Vagina (tissue), 2 donors: ENCODE data around the gene EPHA3.

Experiments used
- POLR2A ChIP-seq, 2 donors: fragments of 450-650 bp; IDR thresholded peaks; one replicate each; pipeline ENCODE4 v1.6.1; 2017; ENCODE audit warnings: antibody characterized with exemption in 2 of 2, mild to moderate bottlenecking in 2 of 2, moderate library complexity in 2 of 2
- POLR2AphosphoS5 ChIP-seq, 2 donors: sonication (generic); formaldehyde crosslinking; IDR thresholded peaks; one replicate each; pipeline ENCODE4 v1.9.0; 2017; ENCODE audit warnings: antibody characterized with exemption in 2 of 2, mild to moderate bottlenecking in 2 of 2, low read depth in 1 of 2; ENCODE audit not compliant: insufficient read depth in 1 of 2
- TF ChIP-seq, protein P1 (sequence below), 3 experiments: fragments of 450-650 bp in 2 of 3; fragments of 200-600 bp in 1 of 3; sonication (generic) in 1 of 3; IDR thresholded peaks; one replicate each; pipeline ENCODE4 v1.5.1; 2017 to 2019; ENCODE audit warnings: antibody characterized with exemption in 3 of 3, mild to moderate bottlenecking in 2 of 3, moderate library complexity in 2 of 3

DNA sequence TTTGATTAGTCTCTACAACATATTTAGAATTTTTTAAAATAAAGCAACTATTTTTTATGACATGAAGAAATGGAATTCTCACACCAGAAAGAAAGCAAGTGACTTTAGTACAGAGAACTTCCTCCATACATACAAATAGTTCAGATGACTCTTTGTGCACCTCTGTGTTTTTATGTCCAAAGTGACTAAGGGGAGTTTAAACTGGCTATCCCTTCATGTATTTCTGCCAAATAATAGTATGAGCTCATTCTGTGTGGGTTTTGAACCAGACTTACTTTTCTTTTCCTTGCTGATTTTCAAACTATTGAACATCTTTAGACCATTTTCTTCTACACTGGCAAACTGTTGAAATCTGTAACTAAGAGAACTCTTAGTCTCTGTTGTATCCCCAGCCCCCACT lies 196.3 kb downstream of the EPHA3 start:
- TF ChIP-seq, protein P1, sequence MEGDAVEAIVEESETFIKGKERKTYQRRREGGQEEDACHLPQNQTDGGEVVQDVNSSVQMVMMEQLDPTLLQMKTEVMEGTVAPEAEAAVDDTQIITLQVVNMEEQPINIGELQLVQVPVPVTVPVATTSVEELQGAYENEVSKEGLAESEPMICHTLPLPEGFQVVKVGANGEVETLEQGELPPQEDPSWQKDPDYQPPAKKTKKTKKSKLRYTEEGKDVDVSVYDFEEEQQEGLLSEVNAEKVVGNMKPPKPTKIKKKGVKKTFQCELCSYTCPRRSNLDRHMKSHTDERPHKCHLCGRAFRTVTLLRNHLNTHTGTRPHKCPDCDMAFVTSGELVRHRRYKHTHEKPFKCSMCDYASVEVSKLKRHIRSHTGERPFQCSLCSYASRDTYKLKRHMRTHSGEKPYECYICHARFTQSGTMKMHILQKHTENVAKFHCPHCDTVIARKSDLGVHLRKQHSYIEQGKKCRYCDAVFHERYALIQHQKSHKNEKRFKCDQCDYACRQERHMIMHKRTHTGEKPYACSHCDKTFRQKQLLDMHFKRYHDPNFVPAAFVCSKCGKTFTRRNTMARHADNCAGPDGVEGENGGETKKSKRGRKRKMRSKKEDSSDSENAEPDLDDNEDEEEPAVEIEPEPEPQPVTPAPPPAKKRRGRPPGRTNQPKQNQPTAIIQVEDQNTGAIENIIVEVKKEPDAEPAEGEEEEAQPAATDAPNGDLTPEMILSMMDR (IDR thresholded peaks at IDR 0.05): no peak
- TF ChIP-seq POLR2A (IDR thresholded peaks at IDR 0.05) (no peak), POLR2AphosphoS5 (IDR thresholded peaks at IDR 0.05; ENCODE audit: insufficient read depth in 1 of 2, low read depth in 1 of 2) (no peak)
